Medulla oblongata (tissue), 1 donor: ENCODE data around the gene LYSMD4.
A peak's percentile ranks its signal among the peaks of the same experiment; 100 is the strongest.
"Not testable (repeated sequence)": the region's sequence is repeated elsewhere in the genome, so short reads cannot be mapped to it uniquely, and the experiment has no call there.

Experiments used
- DNase-seq: peaks from one replicate; pipeline ENCODE4 v3.0.0-alpha.2; 2015; ENCODE audit errors: extremely low spot score

The LYSMD4 gene

GRCh38 chr15:99733268-99734039 is at the start of gene LYSMD4:
LYSMD4 (minus strand) TSS chr15:99733437; CDS start chr15:99731999, 1,438 bp downstream.
- DNase-seq = peak; percentile 98

GRCh38 chr15:99782029-99782428 is 48.8 kb upstream of the LYSMD4 start:
- DNase-seq = not testable (repeated sequence)

GRCh38 chr15:99777144-99777543 is 43.9 kb upstream of the LYSMD4 start:
- no peak for DNase-seq

GRCh38 chr15:99764522-99764921 is 31.3 kb upstream of the LYSMD4 start:
- DNase-seq = no peak

GRCh38 chr15:99763827-99764226 is 30.6 kb upstream of the LYSMD4 start:
- DNase-seq = no peak

- no peak for DNase-seq
Observed at GRCh38 chr15:99762288-99762687, 29.1 kb upstream of the LYSMD4 start.

GRCh38 chr15:99755692-99756409 is 22.6 kb upstream of the LYSMD4 start:
- peak; percentile 92 for DNase-seq

GRCh38 chr15:99753066-99753465 is 19.8 kb upstream of the LYSMD4 start:
- no peak for DNase-seq

- DNase-seq = no peak
Observed at GRCh38 chr15:99752556-99752955, 19.3 kb upstream of the LYSMD4 start.

GRCh38 chr15:99750326-99750725 is 17.1 kb upstream of the LYSMD4 start:
- DNase-seq = not testable (repeated sequence)

- no peak for DNase-seq
Observed at GRCh38 chr15:99749386-99749785, 16.1 kb upstream of the LYSMD4 start.

GRCh38 chr15:99745370-99746086 is 12.3 kb upstream of the LYSMD4 start:
- DNase-seq = no peak

GRCh38 chr15:99744142-99744541 is 10.9 kb upstream of the LYSMD4 start:
- DNase-seq = no peak

- no peak for DNase-seq
Observed at GRCh38 chr15:99741835-99742234, 8.6 kb upstream of the LYSMD4 start.

GRCh38 chr15:99738021-99738847 is 5.0 kb upstream of the LYSMD4 start:
- DNase-seq = no peak

- DNase-seq = no peak
Observed at GRCh38 chr15:99736702-99737101, 3.5 kb upstream of the LYSMD4 start.

- DNase-seq = no peak
Observed at GRCh38 chr15:99735868-99736267, 2.6 kb upstream of the LYSMD4 start.

GRCh38 chr15:99734575-99734974 is 1.3 kb upstream of the LYSMD4 start:
- DNase-seq = no peak

- not testable (repeated sequence) for DNase-seq
Observed at GRCh38 chr15:99734040-99734291, 729 bp upstream of the LYSMD4 start.

- peak; percentile 33 for DNase-seq
Observed at GRCh38 chr15:99732751-99733267, 428 bp downstream of the LYSMD4 start.

GRCh38 chr15:99732124-99732750 is 1.0 kb downstream of the LYSMD4 start:
- DNase-seq = peak; percentile 41
